AG04449 (cell line): Measurements from ENCODE around the gene NFIX.

ENCODE experiments used
- CTCF ChIA-PET: fragments of 350-600 bp; formaldehyde crosslinking; extraction: SDS; loops from one replicate; lab custom pipeline; 2021; ENCODE audit warnings: antibody characterized with exemption; lab: Yijun Ruan, JAX
- POLR2A ChIA-PET: fragments of 400-600, 350-600 bp; formaldehyde crosslinking; extraction: SDS; loops from one replicate; lab custom pipeline; 2020; ENCODE audit warnings: antibody characterized with exemption, inconsistent platforms; lab: Yijun Ruan, JAX
- DNase-seq: peaks from one replicate; pipeline ENCODE4 v3.0.0-alpha.2; 2010; ENCODE audit warnings: low read depth, low spot score
- H3K4me3 ChIP-seq: 2 replicates; pipeline ENCODE4 v1.5.1; 2011; ENCODE audit warnings: low read depth, mild to moderate bottlenecking, control low read depth, low read length
- CTCF ChIP-seq: IDR thresholded peaks from one replicate; pipeline ENCODE4 v1.5.1; 2011; ENCODE audit warnings: mild to moderate bottlenecking, moderate library complexity, low read length, control low read depth, inconsistent platforms; ENCODE audit not compliant: insufficient read depth; ENCODE audit errors: missing control alignments

NFIX gene

GRCh38 chr19:13118424-13119193, 123.3 kb downstream of the NFIX start:
- CTCF ChIA-PET = interaction anchor here (0.8 to 2.4 kb wide), 11 partner anchors 10 to 153 kb away, joined by 3 to 10 read pairs (median 4); partner anchors contain the start of genes IER2 and STX10
- POLR2A ChIA-PET = interaction anchor here (0.6 to 2.6 kb wide), 6 partner anchors 14 to 281 kb away, joined by 3 to 13 read pairs (median 9); partner anchors contain the start of genes IER2 and STX10
- H3K4me3 ChIP-seq = peak overlapping the region; percentile 91
- TF ChIP-seq CTCF = no peak
- no peak for DNase-seq

- no peak for DNase-seq
- peak overlapping the region; percentile 91 for H3K4me3 ChIP-seq
- ChIA-PET CTCF (interaction anchor here (0.8 to 2.4 kb wide), 9 partner anchors 9 to 154 kb away, joined by 3 to 10 read pairs (median 5); partner anchors contain the start of genes IER2 and STX10), POLR2A (interaction anchor here (1.1 to 2.6 kb wide), 2 partner anchors 30 to 35 kb away, joined by 9 to 10 read pairs; partner anchors contain the start of genes IER2 and STX10)
- no peak for TF ChIP-seq CTCF
Measured at GRCh38 chr19:13119627-13120026, 124.4 kb downstream of the NFIX start.

GRCh38 chr19:13120031-13120430, 124.8 kb downstream of the NFIX start:
- peak overlapping the region; percentile 91 for H3K4me3 ChIP-seq
- TF ChIP-seq CTCF = no peak
- CTCF ChIA-PET = interaction anchor here (1.0 to 2.4 kb wide), 7 partner anchors 9 to 155 kb away, joined by 3 to 10 read pairs (median 5); partner anchors contain the start of genes IER2 and STX10
- DNase-seq = no peak
- POLR2A ChIA-PET = interaction anchor here (1.0 to 2.6 kb wide), 5 partner anchors 30 to 65 kb away, joined by 4 to 10 read pairs (median 9); partner anchors contain the start of genes IER2 and STX10

GRCh38 chr19:13120817-13121216, 125.5 kb downstream of the NFIX start:
- no peak for TF ChIP-seq CTCF
- CTCF ChIA-PET = interaction anchor here (1.0 to 1.7 kb wide), 4 partner anchors 27 to 155 kb away, joined by 3 to 5 read pairs (median 5); no protein-coding TSS in a partner anchor
- DNase-seq = no peak
- POLR2A ChIA-PET = interaction anchor here (0.7 to 2.6 kb wide), 6 partner anchors 11 to 66 kb away, joined by 3 to 10 read pairs (median 6); partner anchors contain the start of genes IER2 and STX10
- peak overlapping the region; percentile 23 for H3K4me3 ChIP-seq

GRCh38 chr19:13121551-13122274, 126.4 kb downstream of the NFIX start:
- no peak for DNase-seq
- TF ChIP-seq CTCF = no peak
- POLR2A ChIA-PET = interaction anchor here (1.0 to 2.6 kb wide), 4 partner anchors 10 to 33 kb away, joined by 4 to 10 read pairs (median 8); partner anchors contain the start of genes IER2 and STX10
- CTCF ChIA-PET = interaction anchor here (1.0 to 1.3 kb wide), 3 partner anchors 11 to 156 kb away, joined by 3 to 5 read pairs (median 5); no protein-coding TSS in a partner anchor
- H3K4me3 ChIP-seq = no peak overlapping the region
